Activated effector memory CD4-positive, alpha-beta T cell treated with anti-CD3 and anti-CD28 coated beads, Interleukin-2, amount 50 U/mL, for 16 hours (primary cell): ENCODE results near the gene BOC.

Experiments used
- DNase-seq: peaks from one replicate; pipeline ENCODE4 v3.0.0-alpha.2; 2020

Gene BOC

DNA sequence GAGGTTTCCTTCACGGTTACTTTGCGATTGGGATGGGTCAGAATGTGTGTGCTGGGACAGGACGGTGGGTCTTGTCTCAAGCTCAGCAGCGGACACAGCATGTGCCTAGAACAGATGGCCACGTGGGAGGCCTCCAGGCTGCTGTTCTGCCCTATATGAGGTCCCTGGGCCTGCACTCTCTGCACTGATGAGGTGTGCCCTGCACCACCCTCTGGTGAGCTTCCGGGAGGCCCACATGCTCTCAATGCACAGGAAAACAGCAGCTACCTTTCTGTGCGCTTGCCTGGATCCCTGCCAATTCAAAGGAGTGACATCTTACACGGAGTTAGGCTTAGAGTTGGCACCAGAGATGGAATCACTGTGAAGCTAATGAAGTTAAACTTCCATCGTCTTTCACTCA, 59.8 kb downstream of the BOC start:
- no peak for DNase-seq

DNA sequence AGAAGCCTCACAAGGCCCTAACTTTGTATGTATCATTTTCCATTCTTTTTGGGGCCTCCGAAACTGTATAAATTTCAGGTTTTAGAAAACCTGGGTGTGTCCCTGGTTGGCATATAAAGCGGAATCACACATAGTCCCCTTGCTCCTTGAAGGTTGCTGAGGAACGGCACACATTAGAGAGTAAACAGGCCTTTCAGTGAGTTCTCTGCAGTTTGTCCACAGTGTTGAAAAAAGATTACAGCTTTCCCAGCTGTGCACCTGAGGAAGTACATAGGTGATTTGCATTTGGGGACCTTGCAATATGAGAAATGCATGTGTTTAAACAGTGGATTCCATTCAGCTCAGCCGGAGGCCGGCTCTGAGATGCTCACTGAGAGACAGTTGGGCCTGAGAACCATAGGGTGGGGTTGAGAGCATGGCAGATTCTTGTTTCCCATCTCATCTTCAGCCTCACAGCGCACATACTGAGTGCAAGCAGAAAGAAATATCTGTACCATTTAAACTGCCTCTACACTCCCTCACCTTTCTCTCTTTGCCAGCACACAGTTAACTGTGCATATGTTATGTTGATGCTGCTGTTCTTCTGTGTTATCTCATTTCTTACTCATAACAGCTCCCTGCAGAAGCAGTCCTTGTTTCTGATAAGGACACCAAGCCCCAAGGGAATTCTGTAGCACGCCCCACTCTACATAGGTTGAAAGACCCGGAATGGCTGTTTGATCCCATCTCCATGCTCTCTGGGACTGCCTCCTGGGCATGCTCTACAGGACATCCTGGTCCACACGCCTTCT, 60.4 kb downstream of the BOC start:
- DNase-seq = no peak

DNA sequence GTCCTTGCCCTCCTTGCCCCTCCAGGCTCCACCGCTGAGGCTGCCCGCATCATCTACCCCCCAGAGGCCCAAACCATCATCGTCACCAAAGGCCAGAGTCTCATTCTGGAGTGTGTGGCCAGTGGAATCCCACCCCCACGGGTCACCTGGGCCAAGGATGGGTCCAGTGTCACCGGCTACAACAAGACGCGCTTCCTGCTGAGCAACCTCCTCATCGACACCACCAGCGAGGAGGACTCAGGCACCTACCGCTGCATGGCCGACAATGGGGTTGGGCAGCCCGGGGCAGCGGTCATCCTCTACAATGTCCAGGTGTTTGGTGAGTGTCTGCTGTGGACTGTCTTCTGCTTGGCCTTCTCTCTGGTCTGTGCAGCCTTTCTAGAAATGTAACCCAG, 61.0 kb downstream of the BOC start:
- no peak for DNase-seq

DNA sequence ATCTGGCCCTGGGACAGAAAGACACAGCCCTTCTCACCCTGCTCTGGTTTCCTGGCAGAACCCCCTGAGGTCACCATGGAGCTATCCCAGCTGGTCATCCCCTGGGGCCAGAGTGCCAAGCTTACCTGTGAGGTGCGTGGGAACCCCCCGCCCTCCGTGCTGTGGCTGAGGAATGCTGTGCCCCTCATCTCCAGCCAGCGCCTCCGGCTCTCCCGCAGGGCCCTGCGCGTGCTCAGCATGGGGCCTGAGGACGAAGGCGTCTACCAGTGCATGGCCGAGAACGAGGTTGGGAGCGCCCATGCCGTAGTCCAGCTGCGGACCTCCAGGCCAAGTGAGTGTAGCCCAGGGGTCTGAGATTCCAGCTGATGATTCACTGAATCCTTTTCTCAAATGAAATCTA, 61.7 kb downstream of the BOC start:
- no peak for DNase-seq

DNA sequence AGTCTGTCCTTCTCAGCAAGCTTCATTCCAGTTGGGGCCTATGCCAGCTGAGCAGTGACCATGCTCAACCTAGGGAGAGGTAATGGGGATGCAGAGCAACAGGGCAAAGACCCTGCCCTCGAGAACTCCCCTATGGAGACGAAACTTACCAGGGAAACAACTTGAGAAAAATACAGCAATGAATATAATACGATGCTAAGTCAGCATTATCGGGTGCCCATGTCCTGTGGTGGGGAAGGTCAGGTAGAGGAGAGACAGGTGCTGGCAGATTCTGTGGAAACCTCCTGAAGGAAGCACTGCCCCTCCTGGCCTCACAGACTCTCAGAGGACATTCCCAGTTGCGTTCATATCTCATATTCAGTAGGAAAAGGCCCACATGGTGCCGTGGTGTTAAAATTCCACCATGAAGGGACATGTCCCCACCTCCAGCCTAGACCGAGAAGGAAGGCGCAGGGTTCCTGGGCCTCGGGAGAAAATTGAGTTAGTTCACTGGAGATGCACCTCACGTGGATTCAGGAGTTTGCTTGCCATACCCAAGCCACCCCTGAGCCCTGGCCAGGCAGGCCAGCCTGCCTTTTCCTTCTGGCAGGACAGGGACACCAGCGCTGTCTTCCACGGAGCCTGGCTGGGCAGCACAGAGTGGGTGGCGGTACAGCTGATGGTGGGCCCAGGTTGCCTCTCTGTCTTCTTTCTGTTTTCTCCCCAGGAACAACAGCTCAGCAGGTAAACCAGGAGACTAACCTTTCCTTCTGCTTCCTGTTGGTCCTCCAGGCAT, 62.4 kb downstream of the BOC start:
- no peak for DNase-seq

- DNase-seq = no peak
Measured at GRCh38 chr3:113274425-113275257, 63.3 kb downstream of the BOC start.

DNA sequence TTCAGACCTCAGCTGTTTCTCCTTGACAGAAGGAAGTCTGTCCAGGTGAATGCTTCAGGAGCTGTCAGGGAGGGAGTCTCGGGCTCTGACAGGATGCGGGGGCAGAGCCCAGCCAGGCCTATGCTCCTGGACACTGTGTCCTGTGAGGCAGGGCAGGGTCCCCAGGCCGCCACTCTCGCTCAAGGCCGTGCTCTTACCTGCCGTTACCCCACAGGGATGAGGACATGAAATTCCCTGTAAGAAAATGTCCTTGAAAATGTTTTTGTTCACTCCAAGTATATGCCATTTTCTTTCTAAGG, 63.9 kb downstream of the BOC start:
- DNase-seq = no peak

- no peak for DNase-seq
Measured at GRCh38 chr3:113275583-113275928, 64.2 kb downstream of the BOC start.

GRCh38 chr3:113275929-113276750, 64.8 kb downstream of the BOC start:
- DNase-seq = no peak

- no peak for DNase-seq
Measured at GRCh38 chr3:113276751-113277080, 65.4 kb downstream of the BOC start.

DNA sequence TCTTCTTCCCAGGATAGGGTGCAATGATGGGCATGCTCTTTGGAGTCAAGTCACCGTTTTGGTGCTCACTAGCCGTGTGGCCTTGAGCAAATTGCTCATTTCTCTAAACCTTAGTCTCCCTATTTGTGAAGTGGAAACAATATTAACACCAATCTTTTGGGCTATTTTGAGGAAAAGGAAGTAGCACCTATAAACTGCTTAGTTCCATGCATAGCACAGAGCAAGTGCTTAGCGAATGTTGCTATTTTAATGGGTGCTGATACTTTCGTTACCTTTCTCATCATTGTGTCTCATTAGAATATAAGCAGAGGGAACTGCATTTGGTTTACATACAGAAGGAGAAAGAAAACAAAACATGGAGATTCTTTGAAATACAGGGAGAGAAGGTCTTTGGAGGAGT, 66.1 kb downstream of the BOC start:
- no peak for DNase-seq

DNA sequence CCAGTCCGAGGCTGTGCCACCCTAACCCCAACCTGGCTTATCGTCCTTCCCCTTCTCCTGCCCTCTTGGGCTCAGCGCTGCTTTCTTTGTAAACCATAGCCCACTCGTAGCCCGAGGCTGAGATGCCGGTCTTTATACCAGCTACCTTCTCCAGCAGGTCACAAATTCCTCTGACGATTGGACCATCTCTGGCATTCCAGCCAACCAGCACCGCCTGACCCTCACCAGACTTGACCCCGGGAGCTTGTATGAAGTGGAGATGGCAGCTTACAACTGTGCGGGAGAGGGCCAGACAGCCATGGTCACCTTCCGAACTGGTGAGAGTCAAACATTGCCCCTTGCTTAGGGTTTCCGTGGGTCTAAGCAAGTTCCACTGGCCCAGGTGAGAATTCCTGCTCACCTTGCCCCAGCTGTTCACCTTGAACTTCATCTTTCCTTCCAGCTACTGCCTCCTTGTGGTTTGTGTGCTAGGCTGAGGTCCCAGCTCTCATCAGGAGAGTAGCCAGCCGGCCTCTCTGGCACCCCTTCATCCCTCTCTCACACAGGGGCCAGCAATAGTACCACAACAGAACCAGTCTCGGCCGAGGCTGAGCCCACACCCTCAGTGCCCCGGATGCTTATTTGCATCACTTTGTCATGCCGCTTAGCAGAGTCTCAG, 66.7 kb downstream of the BOC start:
- DNase-seq = no peak

- no peak for DNase-seq
Measured at GRCh38 chr3:113278599-113278955, 67.2 kb downstream of the BOC start.

- no peak for DNase-seq
Measured at GRCh38 chr3:113279686-113280085, 68.3 kb downstream of the BOC start.

GRCh38 chr3:113283306-113283705, 71.9 kb downstream of the BOC start:
- no peak for DNase-seq

DNA sequence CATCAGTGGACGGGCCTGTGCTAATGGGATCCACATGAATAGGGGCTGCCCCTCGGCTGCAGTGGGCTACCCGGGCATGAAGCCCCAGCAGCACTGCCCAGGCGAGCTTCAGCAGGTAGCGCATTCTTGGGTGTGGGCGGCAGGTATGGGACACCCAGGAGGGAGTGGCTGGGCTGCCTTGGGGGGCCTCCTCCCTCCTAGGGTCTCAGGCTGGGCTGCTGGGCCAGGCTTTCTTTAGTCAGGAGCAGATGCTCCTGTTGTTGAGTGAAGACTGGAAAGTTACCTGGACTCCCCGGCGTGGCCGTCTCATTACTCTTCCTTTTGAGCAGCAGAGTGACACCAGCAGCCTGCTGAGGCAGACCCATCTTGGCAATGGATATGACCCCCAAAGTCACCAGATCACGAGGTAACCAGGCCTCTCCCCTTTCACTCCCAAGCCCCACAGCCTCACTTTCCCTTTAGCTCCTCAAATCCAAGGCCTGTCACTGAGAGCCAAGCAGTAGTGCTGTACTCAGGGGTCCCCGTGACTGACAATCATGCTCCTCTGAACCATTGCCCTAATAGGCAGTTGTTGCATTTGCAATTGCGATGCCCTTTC, 73.2 kb downstream of the BOC start:
- no peak for DNase-seq

DNA sequence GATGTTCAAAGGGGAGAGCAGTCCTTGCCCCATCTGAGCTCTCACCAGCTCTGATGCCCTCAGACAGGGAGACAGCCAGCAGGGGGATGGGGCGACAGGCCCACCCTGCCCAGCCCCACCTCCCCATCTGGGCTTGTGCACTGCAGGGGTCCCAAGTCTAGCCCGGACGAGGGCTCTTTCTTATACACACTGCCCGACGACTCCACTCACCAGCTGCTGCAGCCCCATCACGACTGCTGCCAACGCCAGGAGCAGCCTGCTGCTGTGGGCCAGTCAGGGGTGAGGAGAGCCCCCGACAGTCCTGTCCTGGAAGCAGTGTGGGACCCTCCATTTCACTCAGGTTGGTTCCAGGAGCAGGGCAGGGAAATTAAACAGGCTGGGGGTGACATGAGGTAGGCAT, 73.9 kb downstream of the BOC start:
- DNase-seq = no peak

GRCh38 chr3:113285741-113286140, 74.4 kb downstream of the BOC start:
- DNase-seq = no peak

- no peak for DNase-seq
Measured at GRCh38 chr3:113286524-113286923, 75.2 kb downstream of the BOC start.

DNA sequence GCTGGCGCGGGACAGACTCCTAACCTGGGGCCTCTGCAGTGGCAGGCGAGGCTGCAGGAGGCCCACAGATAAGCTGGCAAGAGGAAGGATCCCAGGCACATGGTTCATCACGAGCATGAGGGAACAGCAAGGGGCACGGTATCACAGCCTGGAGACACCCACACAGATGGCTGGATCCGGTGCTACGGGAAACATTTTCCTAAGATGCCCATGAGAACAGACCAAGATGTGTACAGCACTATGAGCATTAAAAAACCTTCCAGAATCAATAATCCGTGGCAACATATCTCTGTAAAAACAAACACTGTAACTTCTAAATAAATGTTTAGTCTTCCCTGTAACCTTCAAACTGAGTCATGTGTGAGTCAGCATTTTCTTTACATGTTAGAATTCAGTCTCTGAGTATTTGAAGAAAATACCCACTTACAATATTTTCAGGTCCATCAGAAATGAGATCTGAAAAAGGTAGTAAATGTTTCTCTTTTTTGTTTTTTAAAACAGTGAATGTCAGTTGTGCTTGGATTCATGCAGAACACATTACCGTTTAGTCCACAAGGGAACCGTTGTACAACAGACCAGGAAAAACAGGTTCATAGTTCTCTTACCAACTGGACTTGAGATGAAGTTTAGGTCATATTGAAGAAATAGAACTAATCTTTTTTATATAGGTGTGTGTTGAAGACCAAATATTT, 75.9 kb downstream of the BOC start:
- DNase-seq = no peak

- DNase-seq = no peak
Measured at GRCh38 chr3:113287803-113288648, 76.7 kb downstream of the BOC start.
